Panc1 (cell line): ENCODE results near the gene NFIB. TPM values are rescaled to one million over a fixed set of nuclear protein-coding genes. Genes with fewer than 3 reads are reported as not detected.
A peak's percentile ranks its signal among the peaks of the same experiment; 100 is the strongest.

ENCODE experiments used
- ATAC-seq: fragments of 200-7000 bp; cut with Tn5 transposase; 2 replicates; pipeline ENCODE4 v1.9.1; 2020; ENCODE audit warnings: mild to moderate bottlenecking, moderate library complexity
- BruUV-seq: library from RNA; stranded (reverse); fragments of 400-500 nt; replicated peaks from 2 replicates; lab custom pipeline; 2021; lab: Mats Ljungman, UMichigan
- CTCF ChIA-PET: fragments of 300-600 bp; sonication (Branson Sonifier 250); formaldehyde crosslinking; loops from one replicate; lab custom pipeline; 2022; ENCODE audit warnings: antibody characterized with exemption; lab: Charles Lee
- POLR2A ChIA-PET: fragments of 300-600 bp; sonication (Branson Sonifier 250); formaldehyde crosslinking; loops from one replicate; lab custom pipeline; 2022; ENCODE audit warnings: antibody characterized with exemption; lab: Charles Lee
- DNase-seq: peaks from one replicate; pipeline ENCODE4 v3.0.0-alpha.2; 2010; ENCODE audit warnings: low read depth, low spot score
- H3K27ac ChIP-seq: 2 replicates; pipeline ENCODE4 v1.5.1; 2011; ENCODE audit warnings: mild to moderate bottlenecking, low read length, inconsistent platforms
- H3K27me3 ChIP-seq: fragments of 200-500 bp; sonication (Bioruptor generic); 2 replicates; pipeline ENCODE4 v1.6.0; 2014; ENCODE audit warnings: low read length, inconsistent platforms; ENCODE audit not compliant: control insufficient read depth, insufficient read depth
- H3K36me3 ChIP-seq: fragments of 200-500 bp; sonication (Bioruptor generic); 2 replicates; pipeline ENCODE4 v1.5.1; 2014; ENCODE audit warnings: inconsistent platforms, mild to moderate bottlenecking, low read length, moderate library complexity; ENCODE audit not compliant: control insufficient read depth, insufficient read depth
- H3K4me1 ChIP-seq: 2 replicates; pipeline ENCODE4 v1.5.1; 2011; ENCODE audit warnings: inconsistent platforms, mild to moderate bottlenecking, low read length, moderate library complexity; ENCODE audit not compliant: control insufficient read depth, insufficient read depth
- H3K4me3 ChIP-seq, 2 experiments: 2 replicates each; pipeline ENCODE4 v1.5.1; 2011 to 2012; ENCODE audit warnings: low read depth in 2 of 2, low read length in 2 of 2, mild to moderate bottlenecking in 2 of 2, inconsistent platforms in 1 of 2, moderate library complexity in 1 of 2
- H3K9me3 ChIP-seq: fragments of 200-500 bp; sonication (Bioruptor generic); 2 replicates; pipeline ENCODE4 v1.5.1; 2014; ENCODE audit warnings: low read depth, mild to moderate bottlenecking, inconsistent platforms, low read length, moderate library complexity; ENCODE audit not compliant: control insufficient read depth, insufficient read depth
- CTCF ChIP-seq: fragments of 450-650 bp; IDR thresholded peaks from 2 replicates; pipeline ENCODE4 v1.5.1; 2017; ENCODE audit warnings: mild to moderate bottlenecking
- POLR2AphosphoS5 ChIP-seq: IDR thresholded peaks from 2 replicates; pipeline ENCODE4 v1.6.1; 2012; ENCODE audit warnings: mild to moderate bottlenecking, low read depth, low read length, moderate library complexity
- REST ChIP-seq, 2 experiments: IDR thresholded peaks; 2 replicates each; pipeline ENCODE4 v1.6.1; 2011 to 2012; ENCODE audit warnings: low read depth in 2 of 2, control low read depth in 1 of 2, low read length in 1 of 2, mild to moderate bottlenecking in 1 of 2, moderate library complexity in 1 of 2; ENCODE audit not compliant: insufficient read depth in 1 of 2
- SIN3A ChIP-seq: IDR thresholded peaks from 2 replicates; pipeline ENCODE4 v1.6.1; 2012; ENCODE audit warnings: low read depth, mild to moderate bottlenecking, low read length, moderate library complexity, borderline replicate concordance; ENCODE audit not compliant: insufficient read depth
- TCF7L2 ChIP-seq: IDR thresholded peaks from 2 replicates; pipeline ENCODE4 v1.6.1; 2011; ENCODE audit warnings: mild to moderate bottlenecking, low read depth, low read length, inconsistent platforms
- in situ Hi-C: cut with HindIII; loops from 2 replicates; pipeline ENCODE4 v1.10.0; 2016; ENCODE audit warnings: low sequenced_read_pairs, low pct_unique_long_range_greater_than_20kb
- intact Hi-C: fragments of 100-400 bp; cut with micrococcal nuclease; formaldehyde crosslinking; loops from one replicate; pipeline ENCODE4 v1.10.0; 2022; ENCODE audit not compliant: unreplicated experiment
- total RNA-seq: library from RNA; stranded (reverse); gene quantifications from one replicate; pipeline ENCODE4 v1.2.1, GENCODE V29; 2021; ENCODE audit not compliant: unreplicated experiment

NFIB gene
- total RNA-seq, 1 experiment from 2014 or later: 26.7 TPM

- ChIA-PET CTCF (no interaction called here), POLR2A (no interaction called here)
- BruUV-seq: no TSS peak
- Histone ChIP-seq H3K27me3 (no peaks in the 10 kb centered on the region), H3K4me1 (peaks cover 32% of the 10 kb centered on the region), H3K4me3 (no peak overlapping the region), H3K27ac (peak overlapping the region; percentile 59; the same call in 1 of the 2 replicates), H3K36me3 (no peaks in the 10 kb centered on the region), H3K9me3 (no peaks in the 10 kb centered on the region)
- ATAC-seq (no peak), DNase-seq (no peak)
- no peak for TF ChIP-seq SIN3A
- no peak for TF ChIP-seq POLR2AphosphoS5
- TF ChIP-seq CTCF: no peak
- TF ChIP-seq TCF7L2: no peak
- TF ChIP-seq REST (IDR thresholded peaks at IDR 0.05; ENCODE audit: insufficient read depth in 1 of 2, low read depth in 2 of 2, low read length in 1 of 2): no peak
- intact Hi-C loops (no loop called here), in situ Hi-C loops (no loop called here)
Observed at GRCh38 chr9:14218253-14218652, 95.7 kb downstream of the NFIB start.

- Histone ChIP-seq H3K27ac (no peak overlapping the region), H3K9me3 (no peaks in the 10 kb centered on the region), H3K4me3 (no peak overlapping the region), H3K36me3 (no peaks in the 10 kb centered on the region), H3K4me1 (peaks cover 28% of the 10 kb centered on the region), H3K27me3 (no peaks in the 10 kb centered on the region)
- no peak for DNase-seq
- intact Hi-C loops (no loop called here), in situ Hi-C loops (no loop called here)
- ChIA-PET CTCF (no interaction called here), POLR2A (no interaction called here)
- ATAC-seq: no peak
- BruUV-seq: no TSS peak
- TF ChIP-seq REST (IDR thresholded peaks at IDR 0.05; ENCODE audit: insufficient read depth in 1 of 2, low read depth in 2 of 2, low read length in 1 of 2) (no peak), SIN3A (no peak), TCF7L2 (no peak), POLR2AphosphoS5 (no peak), CTCF (no peak)
Observed at GRCh38 chr9:14216612-14217194, 97.2 kb downstream of the NFIB start.
